K562 (cell line): Measurements from ENCODE around the gene HTR1A. TPM values are rescaled to one million over a fixed set of nuclear protein-coding genes. Genes with fewer than 3 reads are reported as not detected.
A peak's percentile ranks its signal among the peaks of the same experiment; 100 is the strongest.

Experiments
- EP300 ChIP-seq: IDR thresholded peaks from 2 replicates; pipeline ENCODE4 v1.6.1; 2012; ENCODE audit warnings: low read length, improper control_type of control experiment
- GTF2E2 ChIP-seq: fragments of 200-800 bp; sonication (Bioruptor generic); IDR thresholded peaks from 2 replicates; pipeline ENCODE4 v1.6.1; 2016; ENCODE audit warnings: missing genetic modification characterization, missing compliant biosample characterization
- MAZ ChIP-seq, 2 experiments: fragments of 450-650 bp in 1 of 2; sonication (generic) in 1 of 2; formaldehyde crosslinking; IDR thresholded peaks in 1 of 2; conservative IDR thresholded peaks in 1 of 2; 2 replicates each; pipeline versions ENCODE4 v1.4.0 to v1.5.0; 2020; ENCODE audit warnings: mild to moderate bottlenecking in 1 of 2, missing genetic modification reagents in 1 of 2
- MLLT1 ChIP-seq, 2 experiments: fragments of 450-650 bp; IDR thresholded peaks; 2 replicates each; pipeline ENCODE4 v1.6.1; 2016
- SOX6 ChIP-seq: fragments of 450-650 bp; IDR thresholded peaks from 2 replicates; pipeline ENCODE4 v1.6.1; 2014; ENCODE audit warnings: mild to moderate bottlenecking
- ZNF354B ChIP-seq: fragments of 250-450 bp; sonication (Bioruptor Pico); IDR thresholded peaks from 2 replicates; pipeline ENCODE4 v1.4.0; 2020
- ZNF766 ChIP-seq: fragments of 200-800 bp; sonication (Bioruptor generic); conservative IDR thresholded peaks from 2 replicates; pipeline ENCODE4 v1.6.1; 2016; ENCODE audit warnings: missing genetic modification characterization, missing compliant biosample characterization
- polyA plus RNA-seq, 8 experiments: library from polyadenylated mRNA; depleted of rRNA in 4 of 8; stranded (reverse) in 5 of 8; unstranded in 3 of 8; fragments of >200 nt; fragmentation: Nextera tagmentation in 2 of 8; fragmentation: Illumina TruSeq in 1 of 8; extraction: Ambion mirVana in 2 of 8; extraction: Trizol in 1 of 8; gene quantifications; 2 replicates each; pipeline versions ENCODE4 v1.2.1 to v1.2.3, GENCODE V29; 2011 to 2014; ENCODE audit warnings: inconsistent platforms in 1 of 8, missing spikeins in 1 of 8
- total RNA-seq, 7 experiments: library from RNA; depleted of rRNA in 6 of 7; stranded (reverse); fragments of >200 nt in 6 of 7; fragmentation: Illumina TruSeq in 2 of 7; extraction: Trizol in 2 of 7; gene quantifications; 2 replicates each; pipeline versions ENCODE4 v1.2.1 to v1.2.3, GENCODE V29; 2011 to 2021; ENCODE audit warnings: low replicate concordance in 1 of 7
- TF ChIP-seq, protein P1 (sequence below): fragments of 250-450 bp; sonication (Bioruptor Pico); IDR thresholded peaks from 2 replicates; pipeline ENCODE4 v1.4.0; 2020; ENCODE audit warnings: mild to moderate bottlenecking, moderate library complexity
- TF ChIP-seq, protein P2 (sequence below): fragments of 450-650 bp; IDR thresholded peaks from 2 replicates; pipeline ENCODE4 v1.6.1; 2016; ENCODE audit warnings: mild to moderate bottlenecking
- TF ChIP-seq, protein P3 (sequence below), 3 experiments: IDR thresholded peaks in 2 of 3; conservative IDR thresholded peaks in 1 of 3; 2 replicates each; pipeline ENCODE4 v1.5.1; 2011 to 2012; ENCODE audit warnings: low read length in 3 of 3, mild to moderate bottlenecking in 3 of 3, control low read depth in 2 of 3, improper control_type of control experiment in 1 of 3, inconsistent platforms in 1 of 3, low read depth in 1 of 3, mixed read lengths in 1 of 3, moderate library complexity in 1 of 3; ENCODE audit not compliant: insufficient read depth in 2 of 3

Gene HTR1A
- total and polyA plus RNA-seq, 9 of the 15 experiments (the other 6 are each of a cell fraction or from before 2014, with no cell fraction given) = not detected

DNA sequence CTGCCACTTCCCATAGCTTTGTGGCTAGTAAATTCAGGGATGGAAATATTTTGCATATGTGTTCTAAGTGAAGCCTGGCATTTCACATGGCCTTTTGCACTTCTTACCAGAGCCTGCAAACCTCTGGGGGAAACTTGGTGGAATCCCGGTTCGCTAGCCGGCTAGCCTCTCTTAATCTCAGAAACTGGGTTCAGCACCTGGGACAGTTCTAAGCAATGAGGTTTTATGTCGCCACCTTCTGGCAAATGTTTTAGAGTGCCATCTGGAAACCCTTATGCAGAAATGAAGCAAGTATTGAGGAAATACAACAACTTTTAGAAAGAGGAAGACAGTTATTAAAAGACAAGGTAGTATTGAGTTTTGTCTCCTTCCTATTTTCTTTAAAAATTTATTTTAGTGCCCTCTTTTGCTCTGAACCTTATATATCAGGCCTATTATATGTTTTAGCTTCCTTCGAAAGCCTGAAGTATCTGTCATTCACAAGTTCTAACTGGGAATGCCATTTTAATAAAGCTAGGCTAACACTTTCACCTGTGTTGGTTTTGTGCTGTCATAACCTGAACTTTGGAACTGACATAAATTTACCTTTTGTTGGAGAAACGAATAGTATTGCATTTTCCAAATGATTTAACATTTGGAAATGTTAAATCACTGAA, 963 bp upstream of the HTR1A start (continued):
- TF ChIP-seq ZNF766 (CRISPR knock-in tag) (peak; percentile 72), MLLT1 (IDR thresholded peaks at IDR 0.05) (no peak), GTF2E2 (tag) (no peak), ZNF354B (CRISPR knock-in tag) (no peak), EP300 (no peak), MAZ (CRISPR knock-in tag; conservative IDR thresholded peaks at IDR 0.05 in 1 of 2, IDR thresholded peaks at IDR 0.05 in 1 of 2) (0 out of 4 replicates have a peak, but pooled peaks of 1 of the 2 experiments have one; percentile 36), SOX6 (no peak)
- TF ChIP-seq, protein P1, sequence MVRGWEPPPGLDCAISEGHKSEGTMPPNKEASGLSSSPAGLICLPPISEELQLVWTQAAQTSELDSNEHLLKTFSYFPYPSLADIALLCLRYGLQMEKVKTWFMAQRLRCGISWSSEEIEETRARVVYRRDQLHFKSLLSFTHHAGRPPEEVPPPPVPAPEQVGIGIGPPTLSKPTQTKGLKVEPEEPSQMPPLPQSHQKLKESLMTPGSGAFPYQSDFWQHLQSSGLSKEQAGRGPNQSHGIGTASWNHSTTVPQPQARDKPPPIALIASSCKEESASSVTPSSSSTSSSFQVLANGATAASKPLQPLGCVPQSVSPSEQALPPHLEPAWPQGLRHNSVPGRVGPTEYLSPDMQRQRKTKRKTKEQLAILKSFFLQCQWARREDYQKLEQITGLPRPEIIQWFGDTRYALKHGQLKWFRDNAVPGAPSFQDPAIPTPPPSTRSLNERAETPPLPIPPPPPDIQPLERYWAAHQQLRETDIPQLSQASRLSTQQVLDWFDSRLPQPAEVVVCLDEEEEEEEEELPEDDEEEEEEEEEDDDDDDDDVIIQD (CRISPR knock-in tag) = no peak
- TF ChIP-seq, protein P2, sequence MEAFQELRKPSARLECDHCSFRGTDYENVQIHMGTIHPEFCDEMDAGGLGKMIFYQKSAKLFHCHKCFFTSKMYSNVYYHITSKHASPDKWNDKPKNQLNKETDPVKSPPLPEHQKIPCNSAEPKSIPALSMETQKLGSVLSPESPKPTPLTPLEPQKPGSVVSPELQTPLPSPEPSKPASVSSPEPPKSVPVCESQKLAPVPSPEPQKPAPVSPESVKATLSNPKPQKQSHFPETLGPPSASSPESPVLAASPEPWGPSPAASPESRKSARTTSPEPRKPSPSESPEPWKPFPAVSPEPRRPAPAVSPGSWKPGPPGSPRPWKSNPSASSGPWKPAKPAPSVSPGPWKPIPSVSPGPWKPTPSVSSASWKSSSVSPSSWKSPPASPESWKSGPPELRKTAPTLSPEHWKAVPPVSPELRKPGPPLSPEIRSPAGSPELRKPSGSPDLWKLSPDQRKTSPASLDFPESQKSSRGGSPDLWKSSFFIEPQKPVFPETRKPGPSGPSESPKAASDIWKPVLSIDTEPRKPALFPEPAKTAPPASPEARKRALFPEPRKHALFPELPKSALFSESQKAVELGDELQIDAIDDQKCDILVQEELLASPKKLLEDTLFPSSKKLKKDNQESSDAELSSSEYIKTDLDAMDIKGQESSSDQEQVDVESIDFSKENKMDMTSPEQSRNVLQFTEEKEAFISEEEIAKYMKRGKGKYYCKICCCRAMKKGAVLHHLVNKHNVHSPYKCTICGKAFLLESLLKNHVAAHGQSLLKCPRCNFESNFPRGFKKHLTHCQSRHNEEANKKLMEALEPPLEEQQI = 0 out of 2 replicates have a peak, but pooled peaks have one; percentile 36
- TF ChIP-seq, protein P3, sequence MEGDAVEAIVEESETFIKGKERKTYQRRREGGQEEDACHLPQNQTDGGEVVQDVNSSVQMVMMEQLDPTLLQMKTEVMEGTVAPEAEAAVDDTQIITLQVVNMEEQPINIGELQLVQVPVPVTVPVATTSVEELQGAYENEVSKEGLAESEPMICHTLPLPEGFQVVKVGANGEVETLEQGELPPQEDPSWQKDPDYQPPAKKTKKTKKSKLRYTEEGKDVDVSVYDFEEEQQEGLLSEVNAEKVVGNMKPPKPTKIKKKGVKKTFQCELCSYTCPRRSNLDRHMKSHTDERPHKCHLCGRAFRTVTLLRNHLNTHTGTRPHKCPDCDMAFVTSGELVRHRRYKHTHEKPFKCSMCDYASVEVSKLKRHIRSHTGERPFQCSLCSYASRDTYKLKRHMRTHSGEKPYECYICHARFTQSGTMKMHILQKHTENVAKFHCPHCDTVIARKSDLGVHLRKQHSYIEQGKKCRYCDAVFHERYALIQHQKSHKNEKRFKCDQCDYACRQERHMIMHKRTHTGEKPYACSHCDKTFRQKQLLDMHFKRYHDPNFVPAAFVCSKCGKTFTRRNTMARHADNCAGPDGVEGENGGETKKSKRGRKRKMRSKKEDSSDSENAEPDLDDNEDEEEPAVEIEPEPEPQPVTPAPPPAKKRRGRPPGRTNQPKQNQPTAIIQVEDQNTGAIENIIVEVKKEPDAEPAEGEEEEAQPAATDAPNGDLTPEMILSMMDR (IDR thresholded peaks at IDR 0.05 in 2 of 3, conservative IDR thresholded peaks at IDR 0.05 in 1 of 3; ENCODE audit: insufficient read depth in 2 of 3, low read depth in 1 of 3, low read length in 3 of 3) = peak; percentile 55 to 62 (median 60); a peak in 5 of 6 replicates
